Tibial nerve (tissue), 4 donors: ENCODE results near the gene SPEF2. TPM values are rescaled to one million over a fixed set of nuclear protein-coding genes. Genes with fewer than 3 reads are reported as not detected.
A peak's percentile ranks its signal among the peaks of the same experiment; 100 is the strongest.

ENCODE experiments used
- DNase-seq, 2 donors: peaks; one replicate each; pipeline ENCODE4 v3.0.0-alpha.2; 2019; ENCODE audit warnings: low spot score in 2 of 2
- H3K27ac ChIP-seq, 4 donors: fragments of 200-600 bp; sonication (generic) in 3 of 4; one replicate each; pipeline ENCODE4 v1.5.1; 2017 to 2019; ENCODE audit warnings: mild to moderate bottlenecking in 1 of 4
- H3K27me3 ChIP-seq, 2 donors: fragments of 200-600 bp; sonication (generic) in 1 of 2; one replicate each; pipeline versions ENCODE4 v1.5.1 to v1.6.0; 2017 to 2019
- H3K36me3 ChIP-seq, 3 donors: fragments of 200-600 bp; sonication (generic); one replicate each; pipeline ENCODE4 v1.5.1; 2018 to 2019
- H3K4me1 ChIP-seq, 4 donors: fragments of 200-600 bp; sonication (generic) in 3 of 4; one replicate each; pipeline ENCODE4 v1.5.1; 2017 to 2019
- H3K4me3 ChIP-seq, 4 donors: fragments of 200-600 bp; sonication (generic) in 3 of 4; one replicate each; pipeline ENCODE4 v1.5.1; 2017 to 2019; ENCODE audit warnings: mild to moderate bottlenecking in 1 of 4, moderate library complexity in 1 of 4
- H3K9me3 ChIP-seq, 4 donors: fragments of 200-600 bp; sonication (generic) in 3 of 4; one replicate each; pipeline ENCODE4 v1.5.1; 2017 to 2019
- CTCF ChIP-seq, 5 experiments: fragments of 200-600 bp in 3 of 5; fragments of 450-650 bp in 2 of 5; sonication (generic) in 3 of 5; IDR thresholded peaks; one replicate each; pipeline ENCODE4 v1.5.1; 2016 to 2019; ENCODE audit warnings: antibody characterized with exemption in 5 of 5, mild to moderate bottlenecking in 3 of 5, moderate library complexity in 2 of 5
- EP300 ChIP-seq, 2 donors: sonication (generic); formaldehyde crosslinking; IDR thresholded peaks; one replicate each; pipeline ENCODE4 v1.6.1; 2017; ENCODE audit warnings: antibody characterized with exemption in 2 of 2, mild to moderate bottlenecking in 1 of 2
- POLR2A ChIP-seq, 2 donors: fragments of 450-650 bp; IDR thresholded peaks; one replicate each; pipeline ENCODE4 v1.6.1; 2017; ENCODE audit warnings: antibody characterized with exemption in 2 of 2, mild to moderate bottlenecking in 2 of 2, moderate library complexity in 2 of 2
- WGBS, 2 donors: methylation state at CpG; one replicate each; pipeline ENCODE4 v1.1.5; 2018; 5-methylcytosine and 5-hydroxymethylcytosine counted together
- total RNA-seq, 4 donors: library from RNA; depleted of rRNA; stranded (reverse); fragments of >200 nt; gene quantifications; one replicate each; pipeline ENCODE4 v1.1.0, GENCODE V29; 2016

Gene SPEF2
- total RNA-seq, 4 donors from 2014 or later, result 5.1 to 33.5 (median 17.5) TPM

DNA sequence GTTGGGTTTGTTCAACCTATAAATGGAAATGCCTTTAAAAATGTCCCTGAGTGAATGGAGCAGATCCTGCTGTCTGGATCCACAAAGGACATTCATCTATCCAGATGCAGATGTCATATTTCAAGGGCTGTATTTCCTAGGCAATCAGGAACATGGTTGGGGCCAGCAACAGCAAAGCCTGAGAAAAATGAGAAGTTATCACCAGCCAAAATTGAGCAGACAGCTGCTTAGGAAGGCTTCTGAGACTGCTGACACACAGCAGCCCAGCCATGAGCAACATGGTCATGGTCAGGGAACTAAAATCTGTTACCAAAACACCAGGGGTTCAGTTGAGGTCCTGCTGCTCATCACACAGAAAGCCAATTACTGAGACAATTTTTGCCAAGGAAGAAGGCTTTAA, 229.8 kb downstream of the SPEF2 start:
- H3K4me3 ChIP-seq, result no peak overlapping the region
- H3K4me1 ChIP-seq, result peaks cover 0 to 13% (median 5%) of the 10 kb centered on the region in 4 donors
- DNase-seq, result no peak
- no peaks in the 10 kb centered on the region for H3K36me3 ChIP-seq
- no peak overlapping the region for H3K27ac ChIP-seq
- no peak for TF ChIP-seq POLR2A (IDR thresholded peaks at IDR 0.05)
- TF ChIP-seq CTCF (IDR thresholded peaks at IDR 0.05), result no peak
- no peak for TF ChIP-seq EP300 (IDR thresholded peaks at IDR 0.05)
- no peaks in the 10 kb centered on the region for H3K27me3 ChIP-seq
- H3K9me3 ChIP-seq, result peaks cover 0 to 12% (median 0%) of the 10 kb centered on the region in 4 donors

GRCh38 chr5:35847961-35848360, 230.3 kb downstream of the SPEF2 start:
- no peak for DNase-seq
- Histone ChIP-seq H3K36me3 (no peaks in the 10 kb centered on the region), H3K4me1 (peaks cover 0 to 18% (median 8%) of the 10 kb centered on the region in 4 donors), H3K4me3 (no peak overlapping the region), H3K27me3 (no peaks in the 10 kb centered on the region), H3K9me3 (peaks cover 0 to 12% (median 0%) of the 10 kb centered on the region in 4 donors), H3K27ac (no peak overlapping the region)
- TF ChIP-seq CTCF (IDR thresholded peaks at IDR 0.05), result no peak
- TF ChIP-seq EP300 (IDR thresholded peaks at IDR 0.05), result no peak
- TF ChIP-seq POLR2A (IDR thresholded peaks at IDR 0.05), result no peak
- 50 to 52% methylated on average over 3 of the region's 3 CpGs for WGBS, 2 donors

DNA sequence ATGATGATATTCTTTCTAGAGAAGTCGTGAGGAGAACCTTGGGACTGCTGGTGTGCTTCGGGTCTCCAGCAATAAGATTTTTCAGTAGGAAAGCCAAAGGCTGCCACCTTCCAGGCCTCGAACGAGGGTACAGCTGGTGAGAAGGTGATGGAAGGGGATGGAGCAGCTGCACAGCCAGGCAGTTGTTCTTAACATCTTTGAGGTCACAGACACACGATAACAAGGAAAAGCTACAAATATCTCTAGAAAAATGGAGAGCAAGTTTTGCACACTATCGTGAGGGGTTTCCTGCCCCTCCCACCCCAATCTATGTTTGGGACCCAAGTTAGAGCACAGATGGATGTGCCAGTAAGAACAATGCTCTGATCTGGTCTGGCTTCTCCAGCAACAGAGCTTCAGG, 232.2 kb downstream of the SPEF2 start:
- H3K4me1 ChIP-seq, result peaks cover 0 to 23% (median 9%) of the 10 kb centered on the region in 4 donors
- H3K27me3 ChIP-seq, result no peaks in the 10 kb centered on the region
- no peaks in the 10 kb centered on the region for H3K36me3 ChIP-seq
- H3K4me3 ChIP-seq, result no peak overlapping the region
- H3K27ac ChIP-seq, result no peak overlapping the region
- H3K9me3 ChIP-seq, result peaks cover 0 to 12% (median 0%) of the 10 kb centered on the region in 4 donors
- DNase-seq, result no peak
- 84 to 89% methylated on average over 6 of the region's 6 CpGs for WGBS, 2 donors
- no peak for TF ChIP-seq POLR2A (IDR thresholded peaks at IDR 0.05)
- TF ChIP-seq EP300 (IDR thresholded peaks at IDR 0.05), result no peak
- no peak for TF ChIP-seq CTCF (IDR thresholded peaks at IDR 0.05)

DNA sequence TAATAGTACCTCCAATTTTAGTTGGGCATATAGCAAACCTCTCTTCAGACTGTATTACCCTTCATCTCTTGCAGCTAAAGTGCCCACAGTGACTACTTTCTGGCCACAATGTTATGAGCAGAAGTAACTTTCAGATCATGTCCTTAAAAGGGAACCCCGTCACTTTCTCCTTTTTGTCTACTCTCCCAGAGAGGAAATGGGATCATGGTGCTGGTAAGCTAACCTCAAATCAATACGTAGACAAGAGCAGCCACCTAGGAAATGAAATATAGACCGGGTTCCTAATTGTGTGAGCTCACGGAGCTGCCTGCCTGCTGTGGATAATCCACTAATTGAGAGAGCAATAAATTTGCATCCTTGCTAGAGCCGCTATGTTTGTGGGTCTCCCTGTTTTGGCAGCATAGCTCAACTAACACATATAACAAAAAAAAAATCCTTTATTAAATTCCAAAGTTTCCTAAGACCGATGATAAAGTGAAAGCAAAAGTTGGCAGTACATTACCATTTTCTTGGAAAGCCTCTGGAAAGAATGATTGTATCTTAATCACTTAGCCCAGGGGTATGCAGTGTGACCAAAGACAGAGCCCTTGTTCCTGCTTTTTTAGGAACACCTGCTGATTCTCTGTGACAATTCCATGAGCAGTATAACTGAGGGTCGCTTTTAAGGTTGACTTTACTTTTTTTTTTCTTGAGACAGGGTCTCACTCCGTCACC, 233.5 kb downstream of the SPEF2 start:
- H3K4me1 ChIP-seq, result peaks cover 0 to 23% (median 9%) of the 10 kb centered on the region in 4 donors
- no peak for DNase-seq
- peak overlapping the region in 2 of 4 donors; percentile 14 to 23 for H3K4me3 ChIP-seq
- 49% methylated on average over 8 of the region's 8 CpGs for WGBS, 2 donors
- peaks cover 0 to under 1% (median 0%) of the 10 kb centered on the region in 4 donors for H3K9me3 ChIP-seq
- no peak for TF ChIP-seq POLR2A (IDR thresholded peaks at IDR 0.05)
- no peak for TF ChIP-seq CTCF (IDR thresholded peaks at IDR 0.05)
- no peak for TF ChIP-seq EP300 (IDR thresholded peaks at IDR 0.05)
- H3K27me3 ChIP-seq, result no peaks in the 10 kb centered on the region
- H3K36me3 ChIP-seq, result no peaks in the 10 kb centered on the region
- peak overlapping the region in 2 of 4 donors; percentile 3 to 48 for H3K27ac ChIP-seq

DNA sequence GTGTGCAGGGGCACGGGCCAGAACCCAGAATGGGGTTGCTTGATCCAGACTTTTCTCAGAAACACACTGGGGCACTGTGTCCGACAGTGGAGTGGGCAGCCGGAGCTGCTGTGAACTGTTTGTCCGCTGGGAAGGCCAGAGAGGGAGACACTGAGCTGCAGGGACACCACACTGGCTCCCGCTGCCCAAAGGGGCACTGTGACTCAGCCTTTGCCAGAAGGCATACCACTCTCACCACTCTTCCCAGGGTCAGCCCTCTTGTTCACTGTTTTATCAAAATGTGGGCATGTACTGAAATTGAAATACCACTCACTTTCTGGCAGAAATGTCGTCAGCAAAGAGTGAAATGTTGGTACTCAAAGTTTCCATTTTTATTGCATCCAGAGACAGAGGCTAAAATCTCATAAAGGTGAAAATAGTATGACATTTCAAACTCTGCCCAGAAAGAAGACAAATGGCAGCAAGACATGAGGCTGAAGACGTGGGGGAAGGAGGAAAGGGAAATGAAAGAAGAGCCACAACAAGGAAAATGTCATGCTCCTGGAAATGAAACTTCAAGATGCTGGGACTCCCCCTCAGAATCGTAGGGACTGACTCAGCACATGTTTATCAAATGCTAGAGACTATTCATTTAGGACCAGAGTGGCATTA, 234.5 kb downstream of the SPEF2 start:
- no peak for DNase-seq
- Histone ChIP-seq H3K4me1 (peaks cover 0 to 27% (median 9%) of the 10 kb centered on the region in 4 donors), H3K36me3 (no peaks in the 10 kb centered on the region), H3K4me3 (no peak overlapping the region), H3K27me3 (no peaks in the 10 kb centered on the region), H3K27ac (peak overlapping the region in 3 of 4 donors; percentile 23 to 58 (median 48)), H3K9me3 (no peaks in the 10 kb centered on the region)
- 53 to 59% methylated on average over 6 to 8 of the region's 8 CpGs for WGBS, 2 donors
- TF ChIP-seq CTCF (IDR thresholded peaks at IDR 0.05) (peak in 2 of 5 experiments; percentile 15 to 29), POLR2A (IDR thresholded peaks at IDR 0.05) (no peak), EP300 (IDR thresholded peaks at IDR 0.05) (no peak)
